ENCODE data around the gene ANXA4. TPM values are rescaled to one million over a fixed set of nuclear protein-coding genes. Genes with fewer than 3 reads are reported as not detected.

ANXA4 gene
- total and polyA plus RNA-seq, 2 experiments from 2014 or later: 6.7 to 11.5 TPM

DNA sequence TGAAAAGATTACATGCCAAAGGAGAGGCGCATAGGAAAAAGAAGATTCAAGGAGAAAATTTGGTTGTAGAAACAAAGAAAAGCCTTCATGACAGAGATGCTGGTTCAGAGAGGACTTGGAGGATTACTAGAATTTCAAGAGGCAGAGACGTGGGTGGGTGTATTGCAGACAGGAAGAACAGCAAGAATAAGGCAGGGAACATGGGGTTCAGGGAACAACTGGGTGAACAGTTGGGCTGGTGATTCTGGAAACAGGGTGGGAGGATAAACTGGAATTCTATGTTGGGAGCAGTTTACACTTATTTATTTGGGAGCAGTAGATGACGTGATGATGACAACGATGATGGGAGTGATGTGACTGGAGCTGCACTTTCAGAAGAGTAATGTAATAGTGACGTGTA is 69.1 kb downstream of the ANXA4 start (continued):
- TF ChIP-seq STAT1 (IDR thresholded peaks at IDR 0.05; ENCODE audit: unreplicated experiment) (no peak), ZNF114 (CRISPR knock-in tag; IDR thresholded peaks at IDR 0.05) (no peak), ETS1 (IDR thresholded peaks at IDR 0.05) (no peak)
- TF ChIP-seq, protein P1, sequence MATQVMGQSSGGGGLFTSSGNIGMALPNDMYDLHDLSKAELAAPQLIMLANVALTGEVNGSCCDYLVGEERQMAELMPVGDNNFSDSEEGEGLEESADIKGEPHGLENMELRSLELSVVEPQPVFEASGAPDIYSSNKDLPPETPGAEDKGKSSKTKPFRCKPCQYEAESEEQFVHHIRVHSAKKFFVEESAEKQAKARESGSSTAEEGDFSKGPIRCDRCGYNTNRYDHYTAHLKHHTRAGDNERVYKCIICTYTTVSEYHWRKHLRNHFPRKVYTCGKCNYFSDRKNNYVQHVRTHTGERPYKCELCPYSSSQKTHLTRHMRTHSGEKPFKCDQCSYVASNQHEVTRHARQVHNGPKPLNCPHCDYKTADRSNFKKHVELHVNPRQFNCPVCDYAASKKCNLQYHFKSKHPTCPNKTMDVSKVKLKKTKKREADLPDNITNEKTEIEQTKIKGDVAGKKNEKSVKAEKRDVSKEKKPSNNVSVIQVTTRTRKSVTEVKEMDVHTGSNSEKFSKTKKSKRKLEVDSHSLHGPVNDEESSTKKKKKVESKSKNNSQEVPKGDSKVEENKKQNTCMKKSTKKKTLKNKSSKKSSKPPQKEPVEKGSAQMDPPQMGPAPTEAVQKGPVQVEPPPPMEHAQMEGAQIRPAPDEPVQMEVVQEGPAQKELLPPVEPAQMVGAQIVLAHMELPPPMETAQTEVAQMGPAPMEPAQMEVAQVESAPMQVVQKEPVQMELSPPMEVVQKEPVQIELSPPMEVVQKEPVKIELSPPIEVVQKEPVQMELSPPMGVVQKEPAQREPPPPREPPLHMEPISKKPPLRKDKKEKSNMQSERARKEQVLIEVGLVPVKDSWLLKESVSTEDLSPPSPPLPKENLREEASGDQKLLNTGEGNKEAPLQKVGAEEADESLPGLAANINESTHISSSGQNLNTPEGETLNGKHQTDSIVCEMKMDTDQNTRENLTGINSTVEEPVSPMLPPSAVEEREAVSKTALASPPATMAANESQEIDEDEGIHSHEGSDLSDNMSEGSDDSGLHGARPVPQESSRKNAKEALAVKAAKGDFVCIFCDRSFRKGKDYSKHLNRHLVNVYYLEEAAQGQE (IDR thresholded peaks at IDR 0.05; ENCODE audit: unreplicated experiment): no peak
- TF ChIP-seq, protein P2, sequence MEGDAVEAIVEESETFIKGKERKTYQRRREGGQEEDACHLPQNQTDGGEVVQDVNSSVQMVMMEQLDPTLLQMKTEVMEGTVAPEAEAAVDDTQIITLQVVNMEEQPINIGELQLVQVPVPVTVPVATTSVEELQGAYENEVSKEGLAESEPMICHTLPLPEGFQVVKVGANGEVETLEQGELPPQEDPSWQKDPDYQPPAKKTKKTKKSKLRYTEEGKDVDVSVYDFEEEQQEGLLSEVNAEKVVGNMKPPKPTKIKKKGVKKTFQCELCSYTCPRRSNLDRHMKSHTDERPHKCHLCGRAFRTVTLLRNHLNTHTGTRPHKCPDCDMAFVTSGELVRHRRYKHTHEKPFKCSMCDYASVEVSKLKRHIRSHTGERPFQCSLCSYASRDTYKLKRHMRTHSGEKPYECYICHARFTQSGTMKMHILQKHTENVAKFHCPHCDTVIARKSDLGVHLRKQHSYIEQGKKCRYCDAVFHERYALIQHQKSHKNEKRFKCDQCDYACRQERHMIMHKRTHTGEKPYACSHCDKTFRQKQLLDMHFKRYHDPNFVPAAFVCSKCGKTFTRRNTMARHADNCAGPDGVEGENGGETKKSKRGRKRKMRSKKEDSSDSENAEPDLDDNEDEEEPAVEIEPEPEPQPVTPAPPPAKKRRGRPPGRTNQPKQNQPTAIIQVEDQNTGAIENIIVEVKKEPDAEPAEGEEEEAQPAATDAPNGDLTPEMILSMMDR (conservative IDR thresholded peaks at IDR 0.05; ENCODE audit: low read depth in 2 of 2): no peak

DNA sequence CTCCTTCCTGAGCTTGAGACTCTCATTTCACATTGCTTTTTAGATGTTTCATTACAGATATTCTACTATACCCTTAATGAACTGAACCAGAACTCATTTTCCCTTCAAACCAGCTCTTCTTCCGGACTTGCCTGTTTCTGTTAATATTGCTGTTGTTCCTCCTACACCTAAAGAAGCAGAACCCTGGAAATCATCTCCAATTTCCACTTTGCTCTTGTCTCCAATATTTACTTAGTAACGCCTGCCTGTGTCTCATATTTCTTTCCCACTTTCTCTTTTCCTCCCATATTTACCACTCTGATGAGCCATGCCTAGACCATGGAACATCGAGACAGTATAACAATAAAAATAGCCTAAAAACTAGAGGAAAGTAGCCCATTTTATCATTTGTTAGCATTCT is 69.7 kb downstream of the ANXA4 start:
- H3K79me2 ChIP-seq (replicated peaks; ENCODE audit: insufficient read depth): no peaks in the 10 kb centered on the region
- H3K9me3 Mint-ChIP-seq: no peaks in the 10 kb centered on the region; the same call in 2 of the 3 replicates
- no peaks in the 10 kb centered on the region for H3K27me3 Mint-ChIP-seq (ENCODE audit: insufficient read depth, low read depth, poor library complexity)
- H3K4me2 ChIP-seq: no peak overlapping the region
- DNase-seq (ENCODE audit: low spot score) (no peak), ATAC-seq (no peak)
- peaks cover 10% of the 10 kb centered on the region; the same call in 1 of the 2 replicates for H3K4me1 ChIP-seq (ENCODE audit: insufficient read depth)
- no peaks in the 10 kb centered on the region for H3K36me3 ChIP-seq (ENCODE audit: insufficient read depth)
- H3F3A ChIP-seq (replicated peaks; ENCODE audit: low read depth): no peaks in the 10 kb centered on the region
- TF ChIP-seq EZH2phosphoT487 (IDR thresholded peaks at IDR 0.05; ENCODE audit: unreplicated experiment) (no peak), JUNB (IDR thresholded peaks at IDR 0.05; ENCODE audit: unreplicated experiment) (no peak), EZH2 (IDR thresholded peaks at IDR 0.05; ENCODE audit: low read depth, unreplicated experiment) (no peak)
- TF ChIP-seq, protein P1 (IDR thresholded peaks at IDR 0.05; ENCODE audit: unreplicated experiment): no peak
- H4K20me1 ChIP-seq (replicated peaks; ENCODE audit: insufficient read depth): no peaks in the 10 kb centered on the region
- no peak overlapping the region for H3K4me3 ChIP-seq
- no peaks in the 10 kb centered on the region for H3K36me3 Mint-ChIP-seq (ENCODE audit: low read depth)
- H3K27me3 ChIP-seq (ENCODE audit: insufficient read depth): no peaks in the 10 kb centered on the region
- no peak overlapping the region for H3K4me3 Mint-ChIP-seq
- no peak overlapping the region for H2AFZ ChIP-seq
- no peak overlapping the region for H3K27ac ChIP-seq (ENCODE audit: low read depth)
- no peak overlapping the region for H3K27ac Mint-ChIP-seq
- H3K4me1 Mint-ChIP-seq: peaks cover 14% of the 10 kb centered on the region
- H3K9me2 ChIP-seq (ENCODE audit: insufficient read depth): no peaks in the 10 kb centered on the region
